Activated CD8-positive, alpha-beta memory T cell treated with anti-CD3 and anti-CD28 coated beads for 48 hours (primary cell): ENCODE measurements around the gene DLG5.

Experiments
- DNase-seq, 3 experiments: peaks; one replicate each; pipeline ENCODE4 v3.0.0-alpha.2; 2020; ENCODE audit warnings: low read depth in 2 of 3, low spot score in 2 of 3

Gene DLG5

DNA sequence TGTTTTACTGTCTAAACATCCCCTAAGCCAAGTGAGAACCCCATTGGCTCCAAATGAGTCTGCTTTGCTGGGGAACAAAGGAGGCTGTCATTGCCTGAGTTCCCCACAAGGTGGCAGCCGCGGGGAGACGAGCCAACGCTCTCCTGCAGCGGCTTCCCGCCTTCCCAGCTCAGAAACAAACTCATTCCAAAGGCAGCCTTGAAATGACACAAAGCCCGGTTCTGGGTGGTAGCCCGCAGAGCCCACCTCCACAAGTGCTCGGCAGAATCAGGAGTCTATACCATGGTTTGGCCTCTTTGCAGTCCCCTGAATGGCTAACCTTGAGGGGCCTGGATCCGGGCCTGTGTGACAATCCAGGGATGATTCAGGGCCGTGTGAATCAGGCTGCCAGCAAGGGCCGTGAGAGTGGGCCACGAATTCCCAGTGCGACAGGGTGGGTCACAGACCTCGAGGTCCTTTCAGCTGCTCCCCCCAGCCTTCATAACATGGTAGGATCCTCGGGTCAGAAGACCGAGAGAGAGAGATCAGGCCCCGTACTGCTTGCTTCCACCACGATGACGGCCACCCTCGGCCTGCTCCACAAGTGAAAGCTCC lies 79.7 kb downstream of the DLG5 start:
- DNase-seq = peak; percentile 24 to 45 (median 29)

DNA sequence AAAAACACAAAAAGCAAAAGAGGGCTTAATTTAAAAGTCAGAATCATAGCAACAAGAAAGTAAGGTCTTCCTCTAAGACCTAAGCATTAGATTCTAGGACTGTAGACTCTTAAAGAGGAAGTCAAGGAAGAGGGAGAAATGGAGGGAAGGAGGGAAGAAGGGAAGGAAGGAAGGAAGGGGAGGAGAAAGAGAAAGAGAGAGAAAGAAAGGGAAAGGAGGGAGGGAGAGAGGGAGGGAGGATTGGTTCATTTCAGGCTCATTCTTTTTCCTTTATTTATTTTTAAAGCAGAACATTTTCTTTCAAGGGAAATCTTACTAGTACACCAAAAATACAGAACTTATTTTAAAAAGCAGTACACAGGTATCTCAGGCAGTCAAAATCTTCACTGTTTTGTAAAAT lies 81.1 kb downstream of the DLG5 start:
- no peak for DNase-seq

DNA sequence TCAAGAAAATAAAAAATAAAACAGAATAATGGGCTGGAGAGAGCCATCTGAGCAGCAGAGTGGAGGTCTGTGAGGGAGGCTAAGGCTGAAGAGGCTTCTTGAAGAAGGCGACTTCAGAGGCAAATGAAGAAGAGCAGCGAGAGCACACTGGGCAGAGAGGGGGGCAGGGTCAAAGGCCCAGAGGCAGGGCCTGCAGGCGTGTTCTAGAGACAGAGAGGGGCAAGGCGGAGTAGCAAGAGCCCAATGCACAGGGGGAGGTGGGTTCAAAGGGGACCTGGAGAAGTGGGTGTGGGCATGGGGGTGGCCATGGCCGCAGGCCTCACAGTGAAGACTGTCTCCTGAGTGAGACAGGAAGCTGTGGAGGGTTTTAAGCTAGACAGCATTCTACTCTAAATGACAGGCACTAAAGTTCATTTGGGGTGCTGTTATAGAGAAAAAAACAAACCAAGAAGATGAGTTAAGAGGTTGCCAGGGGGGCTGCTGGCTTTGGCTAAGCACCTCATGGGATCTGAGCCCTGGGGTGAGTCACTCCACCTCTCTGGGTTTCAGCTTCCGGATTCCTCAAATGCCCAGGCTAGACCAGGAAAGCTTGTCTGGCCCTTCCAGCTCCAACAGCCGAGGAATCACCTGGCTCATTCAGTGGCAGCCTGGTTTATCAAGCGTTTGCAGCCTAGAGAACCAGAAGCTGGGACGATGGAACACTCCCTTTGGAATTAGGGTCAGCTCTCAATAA lies 81.7 kb downstream of the DLG5 start:
- no peak for DNase-seq

DNA sequence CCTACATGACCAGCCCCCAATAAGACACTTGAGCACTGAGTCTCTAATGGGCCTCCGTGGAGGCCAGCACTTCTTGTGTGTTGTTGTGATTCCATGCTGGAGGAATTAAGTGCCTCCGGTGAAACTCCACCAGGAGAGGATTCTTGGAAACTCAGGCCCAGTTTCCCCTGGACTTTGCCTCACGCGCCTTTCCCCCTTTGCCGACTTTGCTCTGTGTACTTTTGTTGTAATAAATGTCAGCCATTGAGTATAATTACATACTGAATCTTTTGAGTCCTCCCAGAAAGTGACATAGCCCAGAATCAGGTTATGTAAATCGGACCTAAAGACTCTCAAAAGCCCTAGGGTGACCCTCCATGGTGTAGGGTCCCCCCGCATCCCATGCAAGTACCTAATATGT lies 82.4 kb downstream of the DLG5 start:
- DNase-seq = no peak

DNA sequence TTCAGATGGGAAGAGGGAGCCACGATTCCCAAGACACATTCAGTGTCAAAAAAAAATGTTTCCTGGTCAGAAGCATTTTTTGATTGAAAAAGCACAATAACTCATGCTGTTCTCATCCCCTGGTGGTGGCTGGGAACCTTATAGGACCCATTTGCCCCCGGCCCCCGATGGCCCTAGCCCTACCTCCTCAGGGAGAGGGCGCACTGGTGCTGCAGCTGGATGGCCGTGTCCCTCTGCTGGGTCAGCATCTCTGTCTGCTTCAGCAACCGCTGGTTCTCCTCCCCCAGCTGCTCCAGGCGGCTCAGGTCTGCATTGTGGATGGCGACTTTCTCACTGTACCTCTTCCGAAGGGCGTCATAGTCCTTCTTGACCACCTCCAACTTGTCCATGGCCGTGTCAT lies 83.3 kb downstream of the DLG5 start:
- DNase-seq = no peak

DNA sequence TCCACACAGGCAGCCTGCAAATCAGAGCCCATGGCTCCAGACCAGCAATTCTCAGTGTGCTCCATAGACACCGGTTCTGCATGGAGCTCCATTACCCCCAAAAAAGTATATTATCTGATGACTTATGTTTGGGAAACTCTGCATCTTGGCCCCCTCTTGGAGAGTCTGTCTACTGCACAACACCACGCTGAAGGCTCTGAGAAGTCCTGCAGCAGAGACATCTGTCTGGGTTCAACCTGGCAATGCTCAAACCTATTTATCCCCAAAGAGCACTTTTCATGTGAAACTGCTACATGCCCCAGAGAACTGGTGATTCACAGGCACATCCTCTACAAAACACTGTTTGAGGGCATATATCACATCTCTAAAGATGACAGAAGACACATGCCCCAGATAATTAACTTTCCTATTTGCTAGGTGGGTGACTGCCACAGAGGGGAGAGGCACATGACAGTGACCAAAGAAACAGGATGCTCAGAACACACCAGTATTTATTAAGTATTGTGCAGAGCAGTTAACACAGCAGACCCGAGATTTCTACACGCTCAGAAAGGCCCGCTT lies 83.8 kb downstream of the DLG5 start:
- no peak for DNase-seq

DNA sequence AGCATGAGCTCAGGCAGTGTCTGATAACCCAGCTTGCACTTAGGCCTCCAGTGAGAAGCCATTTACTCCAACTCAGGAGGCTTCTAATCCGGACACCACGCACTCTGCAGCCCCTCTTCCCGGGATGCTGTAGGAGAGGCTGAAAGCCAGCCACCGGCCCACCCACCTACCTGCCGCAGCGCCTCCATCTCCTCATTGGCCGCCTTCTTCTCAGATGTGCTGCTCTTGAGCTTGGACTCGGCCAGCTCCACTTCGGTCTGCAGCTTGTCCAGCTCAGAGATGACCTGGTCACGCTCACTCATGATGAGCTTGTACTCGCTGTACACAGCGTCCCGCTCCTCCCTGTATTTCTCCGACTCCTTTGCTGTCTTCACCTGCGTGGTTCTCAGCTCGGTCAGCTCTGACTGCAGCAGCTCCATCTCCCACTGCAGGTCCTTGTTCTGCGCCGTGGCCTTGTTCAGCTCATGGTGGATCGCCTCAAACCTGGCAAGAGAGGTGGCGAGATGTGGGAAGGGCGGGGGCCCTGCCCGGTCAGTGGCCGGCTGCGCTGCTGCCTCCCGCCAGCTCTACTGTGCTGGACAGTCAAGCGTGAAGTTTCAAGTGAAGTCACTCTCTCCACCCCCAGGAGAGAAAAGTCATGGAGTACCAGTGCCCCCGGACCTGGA lies 84.7 kb downstream of the DLG5 start:
- DNase-seq = no peak

DNA sequence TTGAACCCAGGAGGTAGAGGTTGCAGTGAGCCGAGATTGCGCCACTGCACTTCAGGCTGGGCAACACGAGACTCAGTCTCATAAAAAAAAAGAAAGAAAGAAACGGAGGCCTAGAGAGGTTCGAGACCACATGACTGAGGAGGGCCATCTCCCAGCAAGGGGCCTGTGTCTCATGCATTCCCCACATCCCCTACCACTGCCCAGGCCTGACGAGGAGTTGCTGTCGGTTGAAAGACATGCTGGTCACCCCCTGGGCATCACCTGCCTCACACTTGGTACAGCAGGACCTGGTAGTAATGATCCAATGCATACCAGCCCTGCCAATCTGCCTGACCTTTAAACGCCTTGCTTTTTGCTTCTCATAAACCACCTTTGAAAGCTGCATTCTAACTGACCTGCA lies 85.9 kb downstream of the DLG5 start:
- no peak for DNase-seq

DNA sequence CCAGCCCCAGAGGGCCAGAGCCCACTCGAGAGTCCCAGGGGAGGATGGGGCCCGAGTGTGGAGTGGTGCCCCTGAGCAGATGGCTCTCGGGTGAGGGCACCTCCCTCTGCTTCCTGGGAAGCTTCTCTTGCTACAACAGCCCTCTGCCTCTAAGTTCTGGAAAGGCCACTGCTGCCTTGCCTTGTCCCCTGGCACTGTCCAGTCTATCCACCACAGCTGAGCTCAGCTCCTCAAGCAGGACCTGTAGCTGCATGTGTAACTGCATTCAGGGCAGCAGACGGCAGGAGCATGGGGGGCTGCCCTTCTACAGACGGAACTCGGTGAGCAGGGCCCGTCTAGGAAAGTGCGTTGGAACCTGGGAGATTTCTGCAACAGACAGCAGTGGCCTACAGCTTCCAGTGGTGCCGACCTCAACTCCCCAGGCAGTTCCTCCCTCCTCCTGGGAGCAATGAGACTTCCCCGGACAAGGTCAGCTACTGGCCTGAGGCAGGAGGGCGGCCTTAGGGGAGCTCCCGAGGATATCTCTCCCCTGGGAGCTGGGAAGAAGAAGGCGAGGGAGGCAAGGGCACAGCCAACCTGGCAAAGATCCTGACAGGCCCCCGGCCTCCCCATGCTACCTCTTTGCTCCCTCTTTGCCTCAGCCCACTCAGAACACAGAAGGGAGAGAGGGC lies 88.5 kb downstream of the DLG5 start:
- DNase-seq = no peak

DNA sequence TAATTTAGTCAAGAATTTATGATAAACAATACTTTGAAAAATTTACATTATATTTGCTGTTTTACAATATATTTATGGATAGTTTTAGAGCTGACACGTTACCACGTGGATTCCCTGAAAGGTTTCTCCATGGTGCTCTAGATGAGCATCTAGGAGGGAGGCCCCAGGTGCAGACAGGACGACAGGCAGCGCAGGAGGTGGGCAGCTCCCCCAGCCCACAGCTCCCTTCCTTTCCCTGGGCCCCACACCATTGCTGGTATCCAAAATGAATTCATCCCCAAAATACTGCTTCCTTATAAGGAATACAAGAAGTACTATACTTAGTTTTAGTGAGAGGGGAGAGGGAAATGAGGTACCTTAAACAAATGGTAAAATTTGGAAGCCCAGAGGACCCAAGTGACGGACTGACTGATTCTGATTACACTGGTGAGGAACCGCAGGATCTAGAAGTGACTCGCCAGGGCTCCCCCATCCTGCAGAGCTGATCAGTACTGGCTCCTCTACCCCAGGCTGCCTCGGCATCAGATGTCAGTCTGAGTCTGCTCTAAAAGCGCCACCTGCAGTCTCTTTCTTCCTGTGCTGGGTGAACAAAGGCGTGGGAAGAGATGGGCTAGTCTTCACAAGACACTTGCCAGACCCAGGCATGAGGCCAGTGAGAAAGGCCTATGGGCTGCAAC lies 89.2 kb downstream of the DLG5 start:
- DNase-seq = peak in 2 of 3 experiments; percentile 29 to 38

DNA sequence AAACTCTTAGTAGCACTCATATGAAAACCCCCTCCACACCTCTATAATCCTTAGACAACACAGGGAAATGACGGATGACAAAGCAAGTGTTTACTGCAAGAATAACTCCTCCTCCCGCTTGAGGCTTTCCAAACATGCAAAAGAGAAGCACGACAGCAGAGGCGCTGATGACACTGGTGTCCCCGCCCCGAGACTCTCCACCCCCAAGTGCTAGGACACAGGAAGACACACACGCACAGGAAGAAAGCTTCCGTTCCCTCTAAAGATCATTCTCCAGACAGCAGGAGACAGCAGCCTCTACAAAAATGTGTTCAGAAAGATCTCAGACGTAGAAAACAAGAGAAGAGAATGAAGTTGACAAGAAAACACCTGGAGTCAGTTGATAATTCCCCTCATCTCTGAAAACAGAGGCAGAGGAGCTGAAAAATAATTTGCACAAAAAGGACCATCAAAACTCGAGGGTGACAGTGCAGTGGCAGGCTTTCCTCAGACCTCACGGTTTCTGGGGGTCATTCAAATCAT lies 90.2 kb downstream of the DLG5 start:
- peak in 1 of 3 experiments; percentile 28 for DNase-seq

DNA sequence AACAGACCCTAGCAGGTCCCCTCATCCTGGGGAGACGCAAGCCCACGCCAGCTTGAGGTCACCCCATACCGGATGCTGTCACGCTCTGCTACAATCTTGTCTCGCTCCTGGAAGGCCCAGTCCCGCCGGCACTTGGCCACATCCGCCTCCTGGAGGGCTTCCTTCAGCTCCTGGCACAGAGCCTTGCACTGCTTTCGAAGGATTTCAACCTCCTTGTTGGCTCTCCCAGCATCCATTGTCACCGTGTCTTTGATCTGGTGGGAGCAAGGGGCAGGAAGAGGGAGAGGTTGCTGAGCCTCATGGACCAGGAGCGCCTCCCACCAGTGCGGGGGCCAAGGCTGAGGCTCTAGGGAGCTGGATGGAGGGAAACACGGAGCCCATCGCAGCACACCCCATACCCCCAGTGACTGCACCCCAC lies 90.9 kb downstream of the DLG5 start:
- DNase-seq = no peak

DNA sequence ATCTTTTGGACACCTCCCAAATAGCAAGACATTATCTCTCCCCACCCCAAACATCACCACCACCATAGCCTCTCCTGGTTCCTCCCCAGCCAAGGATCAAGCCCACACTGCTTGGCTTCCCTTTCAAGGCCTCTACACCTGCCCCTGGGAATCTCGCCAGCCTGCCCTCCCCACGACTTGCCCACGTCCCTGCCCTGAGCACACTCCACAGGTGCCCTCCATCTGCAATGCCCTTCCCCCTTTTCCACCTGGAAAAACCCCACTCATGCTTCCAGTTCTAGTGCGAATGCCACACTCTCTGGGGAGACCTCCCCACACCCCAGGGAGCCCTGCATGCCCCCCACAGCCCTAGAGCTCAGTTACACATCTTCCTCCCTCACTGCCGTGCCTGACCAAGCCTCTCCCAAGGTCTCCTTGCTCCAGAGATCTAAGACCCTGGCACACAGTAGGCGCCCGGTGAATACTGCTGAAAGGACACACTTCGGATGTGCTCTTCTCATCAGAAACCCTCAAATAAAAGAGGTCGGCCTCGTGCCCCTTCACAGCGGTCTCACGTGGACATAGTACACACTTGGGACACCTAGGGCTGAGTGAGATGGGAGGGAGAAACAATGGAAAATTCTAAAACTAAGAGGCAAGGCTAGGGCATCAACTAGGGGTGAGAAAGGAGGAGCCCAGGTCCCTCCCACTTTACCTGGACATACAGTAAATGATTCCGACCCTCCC lies 91.4 kb downstream of the DLG5 start:
- no peak for DNase-seq

DNA sequence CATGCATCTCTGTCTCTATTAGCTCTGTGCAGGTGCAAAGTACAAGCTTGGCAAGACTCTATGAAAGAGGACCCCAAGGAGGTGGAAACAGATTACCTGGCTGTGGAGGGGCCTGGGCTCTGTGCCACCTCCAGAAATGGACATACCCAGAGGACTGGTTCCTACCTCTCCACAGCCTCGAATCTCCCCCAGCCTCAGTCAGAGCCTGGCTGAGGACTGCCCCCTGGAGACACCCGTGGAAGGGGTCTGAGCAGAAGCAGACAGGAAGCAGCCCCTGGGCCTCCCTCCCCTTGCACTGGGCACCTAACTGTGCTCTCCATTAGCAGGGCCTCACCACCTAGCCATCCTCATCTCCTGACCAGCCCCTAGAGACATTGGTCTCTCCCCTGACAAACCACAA lies 92.0 kb downstream of the DLG5 start:
- no peak for DNase-seq

DNA sequence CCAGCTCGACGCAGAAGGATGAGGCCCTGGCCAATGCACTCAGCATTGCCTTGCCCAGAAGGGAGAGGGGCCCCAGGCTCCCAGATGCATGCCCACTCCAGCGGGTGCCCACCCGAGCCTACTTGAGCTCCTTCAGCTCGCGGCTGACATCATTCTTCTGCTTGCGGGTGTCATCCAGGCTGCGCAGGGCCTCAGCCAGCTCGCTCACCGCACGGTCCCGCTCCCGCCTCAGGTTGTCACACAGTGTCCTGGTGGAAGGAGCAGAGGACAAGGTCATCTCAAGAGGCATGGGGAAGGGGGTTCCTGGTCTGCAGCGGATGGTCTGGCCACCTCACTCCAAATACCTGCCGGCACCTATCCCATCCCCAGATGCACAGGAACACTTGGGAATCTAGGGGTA lies 92.8 kb downstream of the DLG5 start:
- DNase-seq = no peak

DNA sequence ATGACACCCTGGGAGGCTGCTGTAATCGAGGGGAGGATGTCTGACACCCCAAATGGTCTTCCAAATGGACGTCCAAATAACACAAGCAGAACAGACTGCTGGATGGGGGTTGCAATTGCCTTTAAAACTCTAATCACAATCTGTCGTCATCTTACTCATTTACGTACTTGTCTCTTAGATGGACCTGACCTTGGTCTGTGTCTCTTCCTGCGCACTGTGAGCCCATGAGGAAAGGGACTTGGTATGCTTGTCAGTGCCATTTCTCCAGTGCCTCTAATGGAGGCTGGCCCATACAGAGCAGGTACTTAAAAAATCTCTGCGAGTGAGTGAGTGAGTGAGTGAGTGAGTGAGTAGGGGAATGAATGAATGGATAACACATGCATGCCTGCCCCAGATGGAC lies 93.3 kb downstream of the DLG5 start:
- DNase-seq = no peak

DNA sequence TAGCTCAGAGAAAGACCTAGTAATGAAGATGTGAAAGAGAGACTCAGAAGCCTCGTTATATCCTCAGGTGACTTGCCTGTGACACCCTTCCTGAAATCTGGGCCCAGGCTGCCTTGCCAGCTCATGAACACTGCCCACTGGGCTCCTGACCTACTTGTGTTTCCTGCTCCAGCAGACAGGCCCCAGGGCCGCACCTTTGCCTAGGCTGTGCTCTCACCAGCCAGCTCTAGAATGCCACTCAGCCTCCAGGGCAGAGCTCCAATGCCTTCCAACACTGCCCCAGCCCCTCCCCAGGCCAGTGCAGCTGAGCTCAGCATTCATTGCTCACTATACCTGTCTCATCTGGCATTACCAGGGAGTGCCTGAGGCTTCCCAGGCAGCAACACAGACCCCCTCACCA lies 94.3 kb downstream of the DLG5 start:
- no peak for DNase-seq

DNA sequence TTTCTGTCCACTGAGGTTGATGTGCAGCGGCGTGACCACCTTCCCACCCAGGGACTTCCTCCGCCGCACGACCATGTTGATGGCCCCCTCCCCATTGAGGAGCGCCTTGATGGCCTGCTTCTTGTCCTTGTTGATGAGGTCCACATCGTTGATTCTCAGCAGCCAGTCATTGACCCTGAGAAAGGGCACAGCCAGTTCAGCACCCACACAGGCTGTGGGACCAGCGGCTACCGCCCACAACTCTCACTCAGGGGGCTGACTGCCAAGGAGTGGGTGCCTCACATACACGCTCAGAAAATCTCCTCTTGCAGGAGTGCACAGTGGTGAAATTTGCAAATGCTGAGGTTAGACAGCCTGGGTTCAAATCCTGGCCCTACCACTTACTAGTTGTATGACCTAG lies 97.2 kb downstream of the DLG5 start:
- DNase-seq = no peak

DNA sequence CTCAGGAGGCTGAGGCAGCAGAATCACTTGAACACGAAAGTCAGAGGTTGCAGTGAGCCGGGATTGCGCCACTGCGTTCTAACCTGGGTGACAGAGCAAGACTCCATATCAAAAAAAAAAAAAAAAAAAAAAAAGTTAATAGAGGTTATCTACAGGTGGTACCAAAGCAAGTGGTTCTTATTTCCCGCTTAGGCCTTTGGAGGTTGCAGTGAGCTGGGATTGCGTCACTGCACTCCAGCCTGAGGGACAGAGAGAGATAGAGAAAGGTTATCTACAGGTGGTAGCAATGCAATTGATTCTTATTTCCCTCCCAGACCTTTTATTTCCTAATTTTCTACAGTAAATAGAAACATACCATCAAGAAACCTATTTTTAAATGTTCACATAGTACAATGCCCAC lies 98.2 kb downstream of the DLG5 start:
- no peak for DNase-seq

DNA sequence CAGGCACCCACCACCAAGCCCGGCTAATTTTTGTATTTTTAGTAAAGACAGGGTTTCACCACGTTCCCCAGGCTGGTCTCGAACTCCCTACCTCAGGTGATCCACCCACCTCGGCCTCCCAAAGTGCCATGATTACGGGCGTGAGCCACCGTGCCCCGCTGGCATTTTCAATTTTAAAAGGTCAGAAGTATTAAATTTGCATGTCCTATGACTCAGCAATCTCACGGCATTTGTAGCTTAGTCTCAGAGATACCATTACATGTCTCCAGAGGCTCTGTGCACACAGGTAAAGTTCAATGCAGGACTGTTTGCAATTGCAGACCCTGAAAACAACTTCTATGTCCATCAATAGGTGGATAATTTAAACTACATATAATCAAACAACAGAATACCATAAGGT lies 99.2 kb downstream of the DLG5 start:
- no peak for DNase-seq
